GM12864 (cell line): ENCODE data around the gene PIM1.

Experiments used
- DNase-seq: peaks from one replicate; pipeline ENCODE4 v3.0.0-alpha.2; 2011; ENCODE audit warnings: low read depth
- H3K4me3 ChIP-seq: 2 replicates; pipeline ENCODE4 v1.5.1; 2011; ENCODE audit warnings: mild to moderate bottlenecking, low read depth, low read length, control low read depth
- TF ChIP-seq, protein P1 (sequence below): IDR thresholded peaks from 2 replicates; pipeline ENCODE4 v1.5.1; 2011; ENCODE audit warnings: low read depth, mild to moderate bottlenecking, moderate library complexity, low read length, control low read depth, inconsistent platforms; ENCODE audit errors: missing control alignments

The PIM1 gene

DNA sequence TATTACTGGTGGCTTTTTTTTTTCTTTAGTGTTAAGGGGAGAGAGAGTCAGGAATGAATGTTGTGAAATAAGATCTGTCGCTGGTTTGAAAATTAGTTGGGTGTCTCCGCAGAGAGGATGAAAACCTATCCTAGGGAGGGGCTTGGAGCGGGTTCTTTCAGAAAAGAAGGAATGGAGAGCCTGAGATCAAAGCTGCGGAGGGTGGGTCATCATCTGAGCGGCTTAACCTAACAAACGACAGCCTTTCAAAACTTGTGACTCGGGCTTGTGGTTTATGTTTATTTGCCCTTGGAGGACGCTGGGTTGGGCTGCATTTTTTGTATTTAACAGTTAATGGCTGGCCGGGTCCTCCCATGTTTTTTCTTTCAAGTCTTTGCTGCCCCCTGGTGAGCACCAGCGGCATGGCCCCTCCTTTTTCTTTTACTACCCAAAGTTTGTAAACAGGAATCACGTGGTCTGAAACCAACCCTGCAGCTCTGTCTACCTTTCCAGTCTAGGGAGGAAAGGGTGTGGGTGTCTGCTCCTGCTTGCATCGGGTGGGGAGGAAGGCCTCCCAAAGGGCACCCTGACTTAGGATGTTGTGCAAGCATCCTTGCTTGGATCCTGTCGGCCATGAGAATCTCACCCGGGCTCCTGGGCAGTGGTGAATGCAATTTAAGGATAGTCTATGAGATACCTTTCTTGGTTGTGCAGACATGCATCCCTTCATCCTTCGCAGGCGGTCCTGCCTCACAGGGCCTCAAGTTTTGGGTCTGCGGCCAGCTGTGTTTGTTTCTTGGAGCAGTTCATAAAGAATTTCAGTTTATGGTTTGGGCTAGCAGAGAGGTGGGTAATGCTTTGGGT lies 2.2 kb downstream of the PIM1 start:
- peak; percentile 74 for DNase-seq
- peak overlapping the region; percentile 96 for H3K4me3 ChIP-seq
- TF ChIP-seq, protein P1, sequence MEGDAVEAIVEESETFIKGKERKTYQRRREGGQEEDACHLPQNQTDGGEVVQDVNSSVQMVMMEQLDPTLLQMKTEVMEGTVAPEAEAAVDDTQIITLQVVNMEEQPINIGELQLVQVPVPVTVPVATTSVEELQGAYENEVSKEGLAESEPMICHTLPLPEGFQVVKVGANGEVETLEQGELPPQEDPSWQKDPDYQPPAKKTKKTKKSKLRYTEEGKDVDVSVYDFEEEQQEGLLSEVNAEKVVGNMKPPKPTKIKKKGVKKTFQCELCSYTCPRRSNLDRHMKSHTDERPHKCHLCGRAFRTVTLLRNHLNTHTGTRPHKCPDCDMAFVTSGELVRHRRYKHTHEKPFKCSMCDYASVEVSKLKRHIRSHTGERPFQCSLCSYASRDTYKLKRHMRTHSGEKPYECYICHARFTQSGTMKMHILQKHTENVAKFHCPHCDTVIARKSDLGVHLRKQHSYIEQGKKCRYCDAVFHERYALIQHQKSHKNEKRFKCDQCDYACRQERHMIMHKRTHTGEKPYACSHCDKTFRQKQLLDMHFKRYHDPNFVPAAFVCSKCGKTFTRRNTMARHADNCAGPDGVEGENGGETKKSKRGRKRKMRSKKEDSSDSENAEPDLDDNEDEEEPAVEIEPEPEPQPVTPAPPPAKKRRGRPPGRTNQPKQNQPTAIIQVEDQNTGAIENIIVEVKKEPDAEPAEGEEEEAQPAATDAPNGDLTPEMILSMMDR = peak; percentile 82

DNA sequence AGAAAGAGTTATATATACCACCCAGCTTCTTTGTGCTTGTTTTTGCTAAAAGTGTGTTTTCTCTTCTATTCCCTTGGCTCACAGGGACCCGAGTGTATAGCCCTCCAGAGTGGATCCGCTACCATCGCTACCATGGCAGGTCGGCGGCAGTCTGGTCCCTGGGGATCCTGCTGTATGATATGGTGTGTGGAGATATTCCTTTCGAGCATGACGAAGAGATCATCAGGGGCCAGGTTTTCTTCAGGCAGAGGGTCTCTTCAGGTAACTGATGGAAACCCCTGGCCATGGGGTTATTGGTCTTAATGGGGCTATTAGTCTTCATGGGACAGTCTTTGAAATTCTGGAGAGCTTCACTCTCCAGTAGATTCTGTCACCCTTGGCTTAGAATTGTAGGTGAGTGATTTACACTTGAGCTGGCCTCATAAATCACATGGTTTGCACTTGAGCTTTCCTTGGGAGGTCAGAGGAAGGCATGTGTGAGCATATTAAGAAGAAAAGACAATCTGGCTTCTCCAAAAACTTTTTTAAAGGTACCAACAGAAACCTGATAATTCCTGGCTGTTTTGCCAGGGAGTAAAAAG lies 3.0 kb downstream of the PIM1 start:
- H3K4me3 ChIP-seq = no peak overlapping the region
- TF ChIP-seq, protein P1 = no peak
- no peak for DNase-seq

DNA sequence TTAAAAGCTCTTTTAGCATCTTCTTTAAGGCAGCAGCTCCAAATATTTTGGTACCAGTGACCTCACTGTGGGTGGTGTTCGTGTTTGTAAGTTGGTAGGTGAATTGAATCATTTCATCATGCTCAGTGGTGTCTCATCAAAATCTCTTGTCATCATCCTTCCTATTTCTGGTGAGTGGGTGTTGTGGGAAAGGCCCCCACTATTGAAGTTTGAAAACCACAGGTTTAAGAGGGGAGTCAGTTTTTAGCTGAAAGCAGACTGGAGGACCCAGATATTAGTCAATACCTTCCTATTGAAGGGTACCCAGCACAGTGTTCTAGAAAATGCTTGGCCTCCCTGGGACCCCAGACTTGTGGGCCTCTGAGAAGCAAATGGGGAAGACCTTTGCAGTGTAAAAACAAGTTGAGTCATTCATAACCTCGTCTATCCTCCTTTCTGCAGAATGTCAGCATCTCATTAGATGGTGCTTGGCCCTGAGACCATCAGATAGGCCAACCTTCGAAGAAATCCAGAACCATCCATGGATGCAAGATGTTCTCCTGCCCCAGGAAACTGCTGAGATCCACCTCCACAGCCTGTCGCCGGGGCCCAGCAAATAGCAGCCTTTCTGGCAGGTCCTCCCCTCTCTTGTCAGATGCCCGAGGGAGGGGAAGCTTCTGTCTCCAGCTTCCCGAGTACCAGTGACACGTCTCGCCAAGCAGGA lies 3.7 kb downstream of the PIM1 start:
- TF ChIP-seq, protein P1 = no peak

DNA sequence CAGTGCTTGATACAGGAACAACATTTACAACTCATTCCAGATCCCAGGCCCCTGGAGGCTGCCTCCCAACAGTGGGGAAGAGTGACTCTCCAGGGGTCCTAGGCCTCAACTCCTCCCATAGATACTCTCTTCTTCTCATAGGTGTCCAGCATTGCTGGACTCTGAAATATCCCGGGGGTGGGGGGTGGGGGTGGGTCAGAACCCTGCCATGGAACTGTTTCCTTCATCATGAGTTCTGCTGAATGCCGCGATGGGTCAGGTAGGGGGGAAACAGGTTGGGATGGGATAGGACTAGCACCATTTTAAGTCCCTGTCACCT lies 4.2 kb downstream of the PIM1 start:
- no peak overlapping the region for H3K4me3 ChIP-seq
- TF ChIP-seq, protein P1 = no peak
- DNase-seq = no peak

More for the DNA sequence above, 3.7 kb downstream of the PIM1 start:
- no peak for DNase-seq
- H3K4me3 ChIP-seq = no peak overlapping the region

DNA sequence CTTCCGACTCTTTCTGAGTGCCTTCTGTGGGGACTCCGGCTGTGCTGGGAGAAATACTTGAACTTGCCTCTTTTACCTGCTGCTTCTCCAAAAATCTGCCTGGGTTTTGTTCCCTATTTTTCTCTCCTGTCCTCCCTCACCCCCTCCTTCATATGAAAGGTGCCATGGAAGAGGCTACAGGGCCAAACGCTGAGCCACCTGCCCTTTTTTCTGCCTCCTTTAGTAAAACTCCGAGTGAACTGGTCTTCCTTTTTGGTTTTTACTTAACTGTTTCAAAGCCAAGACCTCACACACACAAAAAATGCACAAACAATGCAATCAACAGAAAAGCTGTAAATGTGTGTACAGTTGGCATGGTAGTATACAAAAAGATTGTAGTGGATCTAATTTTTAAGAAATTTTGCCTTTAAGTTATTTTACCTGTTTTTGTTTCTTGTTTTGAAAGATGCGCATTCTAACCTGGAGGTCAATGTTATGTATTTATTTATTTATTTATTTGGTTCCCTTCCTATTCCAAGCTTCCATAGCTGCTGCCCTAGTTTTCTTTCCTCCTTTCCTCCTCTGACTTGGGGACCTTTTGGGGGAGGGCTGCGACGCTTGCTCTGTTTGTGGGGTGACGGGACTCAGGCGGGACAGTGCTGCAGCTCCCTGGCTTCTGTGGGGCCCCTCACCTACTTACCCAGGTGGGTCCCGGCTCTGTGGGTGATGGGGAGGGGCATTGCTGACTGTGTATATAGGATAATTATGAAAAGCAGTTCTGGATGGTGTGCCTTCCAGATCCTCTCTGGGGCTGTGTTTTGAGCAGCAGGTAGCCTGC lies 4.8 kb downstream of the PIM1 start:
- no peak overlapping the region for H3K4me3 ChIP-seq
- TF ChIP-seq, protein P1 = no peak
- no peak for DNase-seq

DNA sequence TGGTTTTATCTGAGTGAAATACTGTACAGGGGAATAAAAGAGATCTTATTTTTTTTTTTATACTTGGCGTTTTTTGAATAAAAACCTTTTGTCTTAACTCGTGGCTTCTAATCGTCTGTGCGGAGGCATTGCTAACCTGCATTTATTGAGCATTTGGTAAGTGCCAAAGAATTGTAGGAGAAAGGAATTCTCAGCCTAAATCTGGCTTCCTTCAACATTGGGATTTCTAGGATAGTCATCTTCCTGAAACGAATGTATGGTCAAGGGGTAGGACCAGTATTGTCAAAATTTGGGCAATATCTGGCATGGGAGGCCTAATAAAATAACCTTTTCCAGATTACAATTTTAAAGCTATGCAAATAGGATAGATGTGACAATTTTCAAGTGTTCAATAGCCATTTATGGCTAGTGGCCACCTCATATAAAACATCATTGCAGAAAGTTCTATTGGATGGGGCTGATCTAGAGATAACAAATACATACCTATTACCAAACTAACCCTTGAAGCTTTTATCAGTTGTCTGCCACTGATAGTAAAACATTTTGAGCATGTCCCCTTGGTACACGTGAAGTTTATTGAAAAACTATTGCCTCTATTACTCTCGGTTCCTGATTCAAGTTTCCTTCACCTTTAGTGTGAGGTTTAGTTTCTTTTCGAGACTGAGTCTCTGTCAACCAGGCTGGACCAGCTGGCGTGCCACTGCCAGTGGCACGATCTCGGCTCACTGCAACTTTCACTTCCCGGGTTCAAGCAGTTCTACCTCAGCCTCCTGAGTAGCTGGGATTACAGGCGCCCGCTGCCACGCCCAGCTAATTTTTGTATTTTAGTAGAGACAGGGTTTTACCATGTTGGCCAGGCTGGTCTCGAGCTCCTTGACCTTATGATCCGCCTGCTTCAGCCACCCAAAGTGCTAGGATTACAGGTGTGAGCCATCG lies 5.6 kb downstream of the PIM1 start:
- TF ChIP-seq, protein P1 = no peak
- no peak for DNase-seq
- H3K4me3 ChIP-seq = no peak overlapping the region
